Endothelial cell of umbilical vein (primary cell): ENCODE measurements around the gene SMIM10L1. TPM values are rescaled to one million over a fixed set of nuclear protein-coding genes. Genes with fewer than 3 reads are reported as not detected.

Experiments used
- BruUV-seq: library from RNA; stranded (reverse); fragments of 400-500 nt; replicated peaks from 2 replicates; lab custom pipeline; 2021; lab: Mats Ljungman, UMichigan
- CTCF ChIA-PET: fragments of 300-600, 350-600 bp; sonication (Branson Sonifier 250); formaldehyde crosslinking; loops from one replicate; lab custom pipeline; 2021; ENCODE audit warnings: antibody characterized with exemption, inconsistent platforms; lab: Charles Lee
- POLR2A ChIA-PET: fragments of 300-600, 350-600 bp; sonication (Branson Sonifier 250); formaldehyde crosslinking; loops from one replicate; lab custom pipeline; 2021; ENCODE audit warnings: antibody characterized with exemption, inconsistent platforms; lab: Charles Lee
- DNase-seq: peaks from one replicate; pipeline ENCODE4 v3.0.0-alpha.2; 2011; ENCODE audit warnings: low read depth, low spot score
- FAIRE-seq: peaks from 2 replicates; lab custom pipeline; 2011; peaks lifted over from hg19 to GRCh38; lab: Jason Lieb, UNC
- H2AFZ ChIP-seq: 2 replicates; pipeline ENCODE4 v1.6.0; 2012; ENCODE audit warnings: low read depth, low read length, control low read depth, inconsistent platforms
- H3K27ac ChIP-seq: 2 replicates; pipeline ENCODE4 v1.5.1; 2011; ENCODE audit warnings: low read depth, mild to moderate bottlenecking, control low read depth, low read length, moderate library complexity; ENCODE audit not compliant: insufficient read depth
- H3K27me3 ChIP-seq, 2 experiments: 2 replicates each; pipeline versions ENCODE4 v1.6.0 to v1.6.1; 2011; ENCODE audit warnings: low read length in 2 of 2, mixed read lengths in 1 of 2; ENCODE audit not compliant: control insufficient read depth in 2 of 2, insufficient read depth in 2 of 2
- H3K36me3 ChIP-seq, 2 experiments: 2 replicates in 1 of 2; 3 replicates in 1 of 2; pipeline ENCODE4 v1.5.1; 2011; ENCODE audit warnings: low read length in 2 of 2, mild to moderate bottlenecking in 1 of 2, moderate library complexity in 1 of 2; ENCODE audit not compliant: control insufficient read depth in 2 of 2, insufficient read depth in 2 of 2; ENCODE audit errors: extremely low read depth in 1 of 2
- H3K4me1 ChIP-seq: 3 replicates; pipeline ENCODE4 v1.5.1; 2011; ENCODE audit warnings: mild to moderate bottlenecking, low read length; ENCODE audit not compliant: control insufficient read depth, insufficient read depth; ENCODE audit errors: extremely low read depth
- H3K4me2 ChIP-seq: 2 replicates; pipeline ENCODE4 v1.6.1; 2011; ENCODE audit warnings: low read length, control low read depth, mixed read lengths; ENCODE audit not compliant: insufficient read depth
- H3K4me3 ChIP-seq, 3 experiments: fragments of 200-600 bp in 1 of 3; sonication (generic), shearing (Covaris generic) in 1 of 3; replicated peaks in 1 of 3; 2 replicates each; pipeline ENCODE4 v1.5.1; 2011 to 2016; ENCODE audit warnings: control low read depth in 3 of 3, low read length in 3 of 3, mild to moderate bottlenecking in 2 of 3, inconsistent platforms in 1 of 3, low read depth in 1 of 3, moderate library complexity in 1 of 3; ENCODE audit not compliant: insufficient read depth in 1 of 3
- H3K79me2 ChIP-seq: 2 replicates; pipeline ENCODE4 v1.6.0; 2012; ENCODE audit warnings: low read length, inconsistent platforms; ENCODE audit not compliant: control insufficient read depth, insufficient read depth
- H3K9ac ChIP-seq: replicated peaks from 2 replicates; pipeline ENCODE3; 2011; ENCODE audit warnings: low read length, control low read depth; ENCODE audit not compliant: insufficient read depth; ENCODE audit errors: extremely low read depth
- H3K9me1 ChIP-seq: replicated peaks from 3 replicates; pipeline ENCODE4 v1.6.0; 2011; ENCODE audit warnings: mild to moderate bottlenecking, low read length; ENCODE audit not compliant: control insufficient read depth, insufficient read depth; ENCODE audit errors: extremely low read depth
- H3K9me3 ChIP-seq: replicated peaks from 2 replicates; pipeline ENCODE4 v1.5.1; 2012; ENCODE audit warnings: low read length, inconsistent platforms; ENCODE audit not compliant: control insufficient read depth, insufficient read depth
- H4K20me1 ChIP-seq: replicated peaks from 2 replicates; pipeline ENCODE3; 2011; ENCODE audit warnings: mild to moderate bottlenecking, low read length; ENCODE audit not compliant: control insufficient read depth, insufficient read depth; ENCODE audit errors: extremely low read depth
- CTCF ChIP-seq, 2 donors: IDR thresholded peaks; 1 replicate in 1 of 2; 2 replicates in 1 of 2; pipeline ENCODE4 v1.5.1; 2011; ENCODE audit warnings: low read length in 2 of 2, mild to moderate bottlenecking in 2 of 2, moderate library complexity in 2 of 2, control low read depth in 1 of 2, inconsistent platforms in 1 of 2, low read depth in 1 of 2; ENCODE audit not compliant: insufficient read depth in 1 of 2; ENCODE audit errors: extremely low read depth in 1 of 2
- EZH2 ChIP-seq: IDR thresholded peaks from 2 replicates; pipeline ENCODE4 v1.6.1; 2012; ENCODE audit warnings: borderline replicate concordance, low read depth, mild to moderate bottlenecking, moderate library complexity, low read length, inconsistent platforms; ENCODE audit not compliant: severe bottlenecking
- FOS ChIP-seq: IDR thresholded peaks from 2 replicates; pipeline ENCODE4 v1.6.1; 2011; ENCODE audit warnings: mild to moderate bottlenecking, low read length, moderate library complexity, borderline replicate concordance; ENCODE audit not compliant: insufficient read depth
- GATA2 ChIP-seq: IDR thresholded peaks from 2 replicates; pipeline ENCODE4 v1.7.0; 2011; ENCODE audit warnings: low read depth, mild to moderate bottlenecking, moderate library complexity, mixed read lengths, low read length; ENCODE audit not compliant: insufficient read length, insufficient read depth
- JUN ChIP-seq: IDR thresholded peaks from 2 replicates; pipeline ENCODE4 v1.6.1; 2011; ENCODE audit warnings: borderline replicate concordance, low read depth; ENCODE audit not compliant: insufficient read length, insufficient read depth
- MAX ChIP-seq: IDR thresholded peaks from 2 replicates; pipeline ENCODE4 v1.6.1; 2011; ENCODE audit not compliant: insufficient read depth, insufficient read length
- MYC ChIP-seq: IDR thresholded peaks from one replicate; pipeline ENCODE4 v1.6.1; 2011; ENCODE audit warnings: mild to moderate bottlenecking, low read depth, low read length
- POLR2A ChIP-seq: IDR thresholded peaks from 2 replicates; pipeline ENCODE4 v1.6.1; 2012; ENCODE audit warnings: low read depth, mild to moderate bottlenecking, control low read depth, low read length
- POLR2AphosphoS5 ChIP-seq: IDR thresholded peaks from 2 replicates; pipeline ENCODE4 v1.6.1; 2012; ENCODE audit warnings: low read depth, mild to moderate bottlenecking, control low read depth, low read length, moderate library complexity; ENCODE audit not compliant: insufficient read depth
- dilution Hi-C: fragments of 300-500 bp; cut with MboI; formaldehyde crosslinking; loops from one replicate; pipeline ENCODE4 v1.15.0; 2019; ENCODE audit warnings: low sequenced_read_pairs; ENCODE audit not compliant: extremely low pct_ligation_motif_present
- intact Hi-C: fragments of 100-400 bp; cut with micrococcal nuclease; formaldehyde crosslinking; loops from one replicate; pipeline ENCODE4 v1.10.0; 2022
- polyA plus RNA-seq, 4 experiments: library from polyadenylated mRNA; depleted of rRNA in 3 of 4; stranded (reverse) in 3 of 4; unstranded in 1 of 4; fragments of >200 nt; gene quantifications; 2 replicates each; pipeline versions ENCODE4 v1.2.1 to v1.2.3, GENCODE V29; 2011 to 2012; ENCODE audit warnings: missing spikeins in 1 of 4
- total RNA-seq: library from RNA; stranded (reverse); gene quantifications from 2 replicates; pipeline ENCODE4 v1.2.3, GENCODE V29; 2021

SMIM10L1 gene
- total and polyA plus RNA-seq, 2 donors (not counting 3 experiments of a cell fraction or from before 2014, with no cell fraction given), result 5.1 to 10.8 TPM

- no TSS peak for BruUV-seq
- FAIRE-seq (no peak), DNase-seq (no peak)
- POLR2A ChIA-PET, result no interaction called here
- Histone ChIP-seq H3K9me1 (no peaks in the 10 kb centered on the region), H3K4me1 (no peaks in the 10 kb centered on the region), H3K79me2 (peaks cover 35% of the 10 kb centered on the region), H2AFZ (no peak overlapping the region), H3K4me2 (no peak overlapping the region), H3K9ac (no peak overlapping the region), H4K20me1 (peaks cover 8% of the 10 kb centered on the region), H3K27me3 (no peaks in the 10 kb centered on the region), H3K36me3 (no peaks in the 10 kb centered on the region), H3K4me3 (no peak overlapping the region), H3K9me3 (no peaks in the 10 kb centered on the region), H3K27ac (no peak overlapping the region)
- dilution Hi-C loops (no loop called here), intact Hi-C loops (no loop called here)
- TF ChIP-seq JUN, result no peak
- no peak for TF ChIP-seq MAX
- TF ChIP-seq GATA2, result no peak
- no peak for TF ChIP-seq POLR2A
- TF ChIP-seq EZH2, result no peak
- no peak for TF ChIP-seq FOS
- TF ChIP-seq MYC, result no peak
- no peak for TF ChIP-seq CTCF (IDR thresholded peaks at IDR 0.05; ENCODE audit: extremely low read depth in 1 of 2, insufficient read depth in 1 of 2, low read depth in 1 of 2, low read length in 2 of 2)
- no peak for TF ChIP-seq POLR2AphosphoS5
- CTCF ChIA-PET, result no interaction called here
Observed at GRCh38 chr12:11150832-11151231, 20.2 kb upstream of the SMIM10L1 start.
